Cerebellar nuclear complex (tissue), 1 donor: Measurements from ENCODE around the gene HSPBAP1.

Source experiments
- DNase-seq, 2 experiments: peaks; one replicate each; lab custom pipeline; 2025; lab: John Stamatoyannopoulos, UW

Gene HSPBAP1

GRCh38 chr3:122793568-122794416 lies at the start of gene HSPBAP1:
HSPBAP1 (minus strand) TSS chr3:122793831; CDS start chr3:122793680, 151 bp downstream.
- no peak for DNase-seq

- DNase-seq: no peak
Observed at GRCh38 chr3:122835590-122835989, 42.0 kb upstream of the HSPBAP1 start.

- DNase-seq: no peak
Observed at GRCh38 chr3:122828281-122828680, 34.6 kb upstream of the HSPBAP1 start.

- DNase-seq: no peak
Observed at GRCh38 chr3:122826278-122826677, 32.6 kb upstream of the HSPBAP1 start.

- no peak for DNase-seq
Observed at GRCh38 chr3:122825460-122825859, 31.8 kb upstream of the HSPBAP1 start.

GRCh38 chr3:122824465-122825381 lies 31.1 kb upstream of the HSPBAP1 start:
- DNase-seq: no peak

GRCh38 chr3:122816587-122816986 lies 23.0 kb upstream of the HSPBAP1 start:
- no peak for DNase-seq

- no peak for DNase-seq
Observed at GRCh38 chr3:122810734-122811133, 17.1 kb upstream of the HSPBAP1 start.

GRCh38 chr3:122803977-122804376 lies 10.3 kb upstream of the HSPBAP1 start:
- no peak for DNase-seq

GRCh38 chr3:122802323-122802722 lies 8.7 kb upstream of the HSPBAP1 start:
- DNase-seq: no peak

- DNase-seq: no peak
Observed at GRCh38 chr3:122800706-122801237, 7.1 kb upstream of the HSPBAP1 start.

GRCh38 chr3:122800031-122800430 lies 6.4 kb upstream of the HSPBAP1 start:
- DNase-seq: no peak

GRCh38 chr3:122799322-122799721 lies 5.7 kb upstream of the HSPBAP1 start:
- no peak for DNase-seq

- no peak for DNase-seq
Observed at GRCh38 chr3:122797291-122797690, 3.7 kb upstream of the HSPBAP1 start.

- DNase-seq: no peak
Observed at GRCh38 chr3:122795674-122796195, 2.1 kb upstream of the HSPBAP1 start.

- DNase-seq: no peak
Observed at GRCh38 chr3:122794779-122795673, 1.4 kb upstream of the HSPBAP1 start, which contains the start of gene SLC49A4. SLC49A4 (plus strand) TSS chr3:122795069; CDS start chr3:122795193, 124 bp downstream.

- no peak for DNase-seq
Observed at GRCh38 chr3:122794483-122794778, 800 bp upstream of the HSPBAP1 start.

- DNase-seq: no peak
Observed at GRCh38 chr3:122789585-122790273, 3.9 kb downstream of the HSPBAP1 start.

- DNase-seq: no peak
Observed at GRCh38 chr3:122787872-122788271, 5.8 kb downstream of the HSPBAP1 start.

- DNase-seq: no peak
Observed at GRCh38 chr3:122786066-122786465, 7.6 kb downstream of the HSPBAP1 start.

GRCh38 chr3:122785231-122785630 lies 8.4 kb downstream of the HSPBAP1 start:
- DNase-seq: no peak
